ENCODE results near the gene PDAP1.

Gene PDAP1

DNA sequence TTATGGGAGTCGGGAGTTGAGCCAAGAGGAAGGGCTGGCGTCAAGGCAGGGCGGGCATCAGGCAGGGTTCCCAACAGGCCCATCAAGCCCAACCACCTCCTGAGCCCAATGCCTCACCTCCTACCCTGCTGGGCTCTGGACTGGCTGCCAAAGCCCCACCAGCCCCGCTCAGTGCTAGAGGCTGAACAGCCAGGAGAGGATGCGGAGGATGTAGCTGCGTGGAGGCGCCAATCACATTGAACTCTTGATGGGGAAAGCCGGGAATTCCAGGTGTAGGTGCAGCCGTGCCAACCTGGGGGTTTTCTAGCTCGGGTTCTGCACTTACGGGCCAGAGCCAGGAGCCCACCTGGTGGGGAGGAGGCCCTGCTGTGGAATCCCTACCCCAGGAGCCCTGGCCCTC lies 44.7 kb upstream of the PDAP1 start:
- Mint-ChIP-seq H3K27me3 (ENCODE audit: low read depth) (no peaks in the 10 kb centered on the region), H3K9me3 (no peaks in the 10 kb centered on the region), H3K4me3 (no peak overlapping the region), H3K4me1 (peaks cover 18% of the 10 kb centered on the region), H3K36me3 (ENCODE audit: low read depth) (peaks cover 37% of the 10 kb centered on the region), H3K27ac (no peak overlapping the region)
- TF ChIP-seq, protein P1, sequence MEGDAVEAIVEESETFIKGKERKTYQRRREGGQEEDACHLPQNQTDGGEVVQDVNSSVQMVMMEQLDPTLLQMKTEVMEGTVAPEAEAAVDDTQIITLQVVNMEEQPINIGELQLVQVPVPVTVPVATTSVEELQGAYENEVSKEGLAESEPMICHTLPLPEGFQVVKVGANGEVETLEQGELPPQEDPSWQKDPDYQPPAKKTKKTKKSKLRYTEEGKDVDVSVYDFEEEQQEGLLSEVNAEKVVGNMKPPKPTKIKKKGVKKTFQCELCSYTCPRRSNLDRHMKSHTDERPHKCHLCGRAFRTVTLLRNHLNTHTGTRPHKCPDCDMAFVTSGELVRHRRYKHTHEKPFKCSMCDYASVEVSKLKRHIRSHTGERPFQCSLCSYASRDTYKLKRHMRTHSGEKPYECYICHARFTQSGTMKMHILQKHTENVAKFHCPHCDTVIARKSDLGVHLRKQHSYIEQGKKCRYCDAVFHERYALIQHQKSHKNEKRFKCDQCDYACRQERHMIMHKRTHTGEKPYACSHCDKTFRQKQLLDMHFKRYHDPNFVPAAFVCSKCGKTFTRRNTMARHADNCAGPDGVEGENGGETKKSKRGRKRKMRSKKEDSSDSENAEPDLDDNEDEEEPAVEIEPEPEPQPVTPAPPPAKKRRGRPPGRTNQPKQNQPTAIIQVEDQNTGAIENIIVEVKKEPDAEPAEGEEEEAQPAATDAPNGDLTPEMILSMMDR (IDR thresholded peaks at IDR 0.05; ENCODE audit: unreplicated experiment in 3 of 3): no peak

- Mint-ChIP-seq H3K27me3 (ENCODE audit: low read depth) (no peaks in the 10 kb centered on the region), H3K27ac (no peak overlapping the region), H3K4me1 (peaks cover 18% of the 10 kb centered on the region), H3K4me3 (no peak overlapping the region), H3K36me3 (ENCODE audit: low read depth) (peaks cover 38% of the 10 kb centered on the region), H3K9me3 (no peaks in the 10 kb centered on the region)
- TF ChIP-seq, protein P1 (IDR thresholded peaks at IDR 0.05; ENCODE audit: unreplicated experiment in 3 of 3): no peak
Measured at GRCh38 chr7:99452541-99452940, 44.1 kb upstream of the PDAP1 start.

GRCh38 chr7:99451936-99452335 lies 43.5 kb upstream of the PDAP1 start:
- H3K4me3 Mint-ChIP-seq: no peak overlapping the region

DNA sequence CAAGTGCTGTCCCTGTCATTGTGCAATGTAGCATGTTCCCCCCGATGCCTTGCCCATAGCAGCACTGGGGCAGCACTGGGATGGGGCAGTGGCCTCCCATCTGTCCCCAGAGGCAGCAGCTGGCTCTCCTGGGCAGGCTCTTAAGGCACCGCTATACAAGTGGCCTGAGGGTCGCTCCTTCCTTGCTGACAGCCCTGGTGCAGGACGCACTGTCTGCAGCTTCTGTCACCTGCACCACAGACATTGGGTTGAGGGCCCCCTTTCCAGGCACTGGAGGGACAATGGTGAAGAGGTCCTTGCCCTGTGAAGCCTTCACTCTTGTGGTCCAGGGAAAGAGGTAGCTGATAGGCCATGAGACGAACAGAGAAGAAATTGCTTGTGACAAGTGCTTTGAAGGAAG lies 40.9 kb upstream of the PDAP1 start:
- H3K4me1 Mint-ChIP-seq: no peaks in the 10 kb centered on the region
- H3K27ac Mint-ChIP-seq: no peak overlapping the region
- no peaks in the 10 kb centered on the region for H3K27me3 Mint-ChIP-seq (ENCODE audit: low read depth)
- H3K4me3 Mint-ChIP-seq: no peak overlapping the region
- TF ChIP-seq, protein P1 (IDR thresholded peaks at IDR 0.05; ENCODE audit: unreplicated experiment in 3 of 3): no peak
- no peaks in the 10 kb centered on the region for H3K9me3 Mint-ChIP-seq
- H3K36me3 Mint-ChIP-seq (ENCODE audit: low read depth): peaks cover 48% of the 10 kb centered on the region

More at GRCh38 chr7:99451936-99452335, 43.5 kb upstream of the PDAP1 start:
- TF ChIP-seq, protein P1 (IDR thresholded peaks at IDR 0.05; ENCODE audit: unreplicated experiment in 3 of 3): no peak
- Mint-ChIP-seq H3K4me1 (peaks cover 14% of the 10 kb centered on the region), H3K27me3 (ENCODE audit: low read depth) (no peaks in the 10 kb centered on the region), H3K27ac (no peak overlapping the region), H3K36me3 (ENCODE audit: low read depth) (peaks cover 36% of the 10 kb centered on the region), H3K9me3 (no peaks in the 10 kb centered on the region)

- Mint-ChIP-seq H3K4me3 (no peak overlapping the region), H3K27ac (no peak overlapping the region), H3K36me3 (ENCODE audit: low read depth) (peaks cover 47% of the 10 kb centered on the region), H3K4me1 (no peaks in the 10 kb centered on the region), H3K27me3 (ENCODE audit: low read depth) (no peaks in the 10 kb centered on the region), H3K9me3 (no peaks in the 10 kb centered on the region)
- TF ChIP-seq, protein P1 (IDR thresholded peaks at IDR 0.05; ENCODE audit: unreplicated experiment in 3 of 3): no peak
Measured at GRCh38 chr7:99448855-99449254, 40.5 kb upstream of the PDAP1 start.

GRCh38 chr7:99447943-99448342 lies 39.5 kb upstream of the PDAP1 start:
- no peak overlapping the region for H3K27ac Mint-ChIP-seq
- H3K4me3 Mint-ChIP-seq: no peak overlapping the region
- no peaks in the 10 kb centered on the region for H3K9me3 Mint-ChIP-seq
- TF ChIP-seq, protein P1 (IDR thresholded peaks at IDR 0.05; ENCODE audit: unreplicated experiment in 3 of 3): no peak
- no peaks in the 10 kb centered on the region for H3K27me3 Mint-ChIP-seq (ENCODE audit: low read depth)
- H3K36me3 Mint-ChIP-seq (ENCODE audit: low read depth): peaks cover 48% of the 10 kb centered on the region
- peaks cover 5% of the 10 kb centered on the region for H3K4me1 Mint-ChIP-seq
